Measurements from ENCODE around the gene MATN3.

MATN3 gene

GRCh38 chr2:20033322-20033721 lies 20.9 kb upstream of the MATN3 start:
- TF ChIP-seq ZFX (IDR thresholded peaks at IDR 0.05), result no peak
- TF ChIP-seq, protein P1, sequence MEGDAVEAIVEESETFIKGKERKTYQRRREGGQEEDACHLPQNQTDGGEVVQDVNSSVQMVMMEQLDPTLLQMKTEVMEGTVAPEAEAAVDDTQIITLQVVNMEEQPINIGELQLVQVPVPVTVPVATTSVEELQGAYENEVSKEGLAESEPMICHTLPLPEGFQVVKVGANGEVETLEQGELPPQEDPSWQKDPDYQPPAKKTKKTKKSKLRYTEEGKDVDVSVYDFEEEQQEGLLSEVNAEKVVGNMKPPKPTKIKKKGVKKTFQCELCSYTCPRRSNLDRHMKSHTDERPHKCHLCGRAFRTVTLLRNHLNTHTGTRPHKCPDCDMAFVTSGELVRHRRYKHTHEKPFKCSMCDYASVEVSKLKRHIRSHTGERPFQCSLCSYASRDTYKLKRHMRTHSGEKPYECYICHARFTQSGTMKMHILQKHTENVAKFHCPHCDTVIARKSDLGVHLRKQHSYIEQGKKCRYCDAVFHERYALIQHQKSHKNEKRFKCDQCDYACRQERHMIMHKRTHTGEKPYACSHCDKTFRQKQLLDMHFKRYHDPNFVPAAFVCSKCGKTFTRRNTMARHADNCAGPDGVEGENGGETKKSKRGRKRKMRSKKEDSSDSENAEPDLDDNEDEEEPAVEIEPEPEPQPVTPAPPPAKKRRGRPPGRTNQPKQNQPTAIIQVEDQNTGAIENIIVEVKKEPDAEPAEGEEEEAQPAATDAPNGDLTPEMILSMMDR (conservative IDR thresholded peaks at IDR 0.05), result no peak
- no peak overlapping the region for H3K27ac ChIP-seq

- H3K27ac ChIP-seq, result no peak overlapping the region
- no peak for TF ChIP-seq ZFX (IDR thresholded peaks at IDR 0.05)
- TF ChIP-seq, protein P1 (conservative IDR thresholded peaks at IDR 0.05), result no peak
These were observed 17.8 kb upstream of the MATN3 start for GRCh38 chr2:20030224-20030623.

DNA sequence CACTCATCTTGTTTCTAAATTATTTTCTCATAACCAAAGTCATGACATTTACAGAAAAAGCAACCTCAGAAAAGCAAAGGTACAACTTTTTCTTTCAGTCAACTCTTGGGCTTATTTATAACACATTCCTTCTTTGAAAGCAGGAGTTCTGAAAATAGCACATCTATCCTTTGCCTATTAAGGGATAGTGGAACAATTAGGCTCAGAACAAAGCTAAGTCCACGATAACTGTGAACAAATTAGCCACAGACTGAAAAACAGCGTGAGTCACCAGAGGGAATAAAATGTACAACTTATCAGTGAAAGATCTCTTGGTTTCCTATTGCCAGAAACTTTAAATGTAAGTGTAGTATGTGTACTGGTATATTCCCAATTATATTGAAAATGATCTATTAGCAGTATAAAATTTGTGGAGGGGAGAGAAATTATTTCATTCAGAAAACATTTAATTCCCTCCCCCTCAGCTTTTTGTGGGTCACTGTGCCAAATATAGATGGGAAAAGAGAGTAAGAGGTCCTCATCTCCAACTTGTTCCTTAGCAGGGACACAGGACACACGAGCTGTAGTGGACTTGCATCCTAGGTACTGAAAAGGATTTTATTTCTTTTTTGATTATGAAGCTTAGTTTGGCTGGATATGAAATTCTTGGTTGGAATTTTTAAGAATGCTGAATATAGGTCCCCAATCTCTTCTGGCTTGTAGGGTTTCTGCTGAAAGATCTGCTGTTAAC lies 15.4 kb upstream of the MATN3 start:
- H3K27ac ChIP-seq, result peak overlapping the region; percentile 21; the same call in 1 of the 2 replicates
- TF ChIP-seq, protein P1 (conservative IDR thresholded peaks at IDR 0.05), result no peak
- no peak for TF ChIP-seq ZFX (IDR thresholded peaks at IDR 0.05)

GRCh38 chr2:20027260-20027677 lies 14.8 kb upstream of the MATN3 start:
- peak overlapping the region; percentile 21; the same call in 1 of the 2 replicates for H3K27ac ChIP-seq
- no peak for TF ChIP-seq ZFX (IDR thresholded peaks at IDR 0.05)
- TF ChIP-seq, protein P1 (conservative IDR thresholded peaks at IDR 0.05), result no peak

DNA sequence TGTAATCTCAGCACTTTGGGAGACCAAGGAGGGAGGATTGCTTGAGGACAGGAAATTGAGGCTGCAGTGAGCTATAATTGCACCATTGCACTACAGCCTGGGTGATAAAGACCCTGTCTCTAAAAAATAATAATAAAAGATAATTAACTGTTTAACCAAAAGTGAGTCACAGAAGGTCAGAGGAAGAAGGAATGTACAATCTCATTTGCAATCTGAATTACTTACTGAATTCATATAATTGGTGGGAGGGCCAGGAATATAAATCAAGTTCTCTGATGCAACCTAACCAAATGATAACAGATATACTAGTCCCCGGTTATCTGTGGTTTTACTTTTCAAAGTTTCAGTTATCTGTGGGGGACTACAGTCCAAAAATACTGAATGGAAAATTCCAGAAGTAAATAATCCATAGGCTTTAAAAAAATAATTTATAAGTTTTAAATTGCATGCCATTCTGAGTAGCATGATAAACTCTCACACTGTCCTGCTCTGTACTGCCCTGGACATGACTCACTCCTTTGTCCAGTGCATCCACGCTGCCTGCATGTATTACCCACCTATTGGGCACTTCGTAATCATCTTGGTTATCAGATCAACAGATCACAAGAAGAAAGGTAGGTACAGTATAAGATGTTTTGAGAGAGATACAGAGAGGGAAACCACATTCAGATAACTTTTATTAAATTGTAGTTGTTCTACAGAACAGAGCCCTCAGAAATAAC lies 12.8 kb upstream of the MATN3 start:
- TF ChIP-seq, protein P1 (conservative IDR thresholded peaks at IDR 0.05), result no peak
- no peak for TF ChIP-seq ZFX (IDR thresholded peaks at IDR 0.05)

GRCh38 chr2:20023688-20024087 lies 11.2 kb upstream of the MATN3 start:
- TF ChIP-seq ZFX (IDR thresholded peaks at IDR 0.05), result no peak
- TF ChIP-seq, protein P1 (conservative IDR thresholded peaks at IDR 0.05), result no peak
- no peak overlapping the region for H3K27ac ChIP-seq

More for the DNA sequence above, 12.8 kb upstream of the MATN3 start:
- H3K27ac ChIP-seq, result no peak overlapping the region

DNA sequence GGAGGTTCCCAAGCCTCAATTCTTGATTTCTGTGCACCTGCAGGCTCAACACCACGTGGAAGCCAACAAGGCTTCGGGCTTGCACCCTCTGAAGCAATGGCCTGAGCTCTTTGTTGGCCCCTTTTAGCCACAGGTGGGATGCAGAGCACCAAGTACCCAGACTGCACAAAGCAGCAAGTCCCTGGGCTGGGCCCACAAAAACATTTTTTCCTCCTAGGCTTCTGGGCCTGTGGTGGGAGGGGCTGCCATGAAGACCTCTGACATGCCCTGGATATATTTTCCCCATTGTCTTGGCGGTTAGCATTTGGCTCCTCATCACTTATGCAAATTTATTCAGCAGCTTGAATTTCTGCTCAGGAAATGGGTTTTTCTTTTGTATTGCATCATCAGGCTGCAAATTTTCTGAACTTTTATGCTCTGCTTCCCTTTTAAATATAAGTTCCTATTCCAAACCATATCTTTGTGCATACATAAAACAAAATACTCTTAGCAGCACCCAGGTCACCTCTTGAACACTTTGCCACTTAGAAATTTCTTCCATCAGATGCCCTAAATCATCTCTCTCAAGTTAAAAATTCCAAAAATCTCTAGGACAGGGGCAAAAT lies 9.0 kb upstream of the MATN3 start:
- H3K27ac ChIP-seq, result no peak overlapping the region
- TF ChIP-seq ZFX (IDR thresholded peaks at IDR 0.05), result no peak
- TF ChIP-seq, protein P1 (conservative IDR thresholded peaks at IDR 0.05), result no peak
